Activated CD4-positive, alpha-beta memory T cell treated with anti-CD3 and anti-CD28 coated beads for 36 hours (primary cell): ENCODE data around the gene APOO. TPM values are rescaled to one million over a fixed set of nuclear protein-coding genes. Genes with fewer than 3 reads are reported as not detected.
A peak's percentile ranks its signal among the peaks of the same experiment; 100 is the strongest.

Experiments
- CTCF ChIA-PET: fragments of 350-600 bp; sonication (Branson Sonifier 250); formaldehyde crosslinking; loops from one replicate; lab custom pipeline; 2021; ENCODE audit warnings: antibody characterized with exemption, inconsistent platforms; lab: Charles Lee
- POLR2A ChIA-PET: fragments of 350-600 bp; sonication (Branson Sonifier 250); formaldehyde crosslinking; loops from one replicate; lab custom pipeline; 2021; ENCODE audit warnings: antibody characterized with exemption; lab: Charles Lee
- DNase-seq: peaks from one replicate; pipeline ENCODE4 v3.0.0-alpha.2; 2020
- H3K27ac Mint-ChIP-seq: one replicate; pipeline ENCODE4 v1.8.0; 2021; ENCODE audit warnings: mixed read lengths
- H3K27me3 Mint-ChIP-seq: one replicate; pipeline ENCODE4 v1.8.0; 2021; ENCODE audit warnings: mixed read lengths
- H3K36me3 Mint-ChIP-seq: one replicate; pipeline ENCODE4 v1.8.0; 2021; ENCODE audit warnings: mixed read lengths
- H3K4me1 Mint-ChIP-seq: one replicate; pipeline ENCODE4 v1.8.0; 2021; ENCODE audit warnings: low read depth, mixed read lengths
- H3K4me3 Mint-ChIP-seq: one replicate; pipeline ENCODE4 v1.8.0; 2021; ENCODE audit warnings: mild to moderate bottlenecking, mixed read lengths
- H3K9me3 Mint-ChIP-seq: one replicate; pipeline ENCODE4 v1.8.0; 2021; ENCODE audit warnings: mixed read lengths
- intact Hi-C: fragments of 100-400 bp; cut with micrococcal nuclease; formaldehyde crosslinking; loops from one replicate; pipeline ENCODE4 v1.15.1; 2023
- total RNA-seq, 2 experiments: library from RNA; stranded (reverse); gene quantifications; one replicate each; pipeline ENCODE4 v1.2.3, GENCODE V29; 2021

Gene APOO
- total RNA-seq, 2 experiments from 2014 or later = 32.8 to 35.0 TPM

DNA sequence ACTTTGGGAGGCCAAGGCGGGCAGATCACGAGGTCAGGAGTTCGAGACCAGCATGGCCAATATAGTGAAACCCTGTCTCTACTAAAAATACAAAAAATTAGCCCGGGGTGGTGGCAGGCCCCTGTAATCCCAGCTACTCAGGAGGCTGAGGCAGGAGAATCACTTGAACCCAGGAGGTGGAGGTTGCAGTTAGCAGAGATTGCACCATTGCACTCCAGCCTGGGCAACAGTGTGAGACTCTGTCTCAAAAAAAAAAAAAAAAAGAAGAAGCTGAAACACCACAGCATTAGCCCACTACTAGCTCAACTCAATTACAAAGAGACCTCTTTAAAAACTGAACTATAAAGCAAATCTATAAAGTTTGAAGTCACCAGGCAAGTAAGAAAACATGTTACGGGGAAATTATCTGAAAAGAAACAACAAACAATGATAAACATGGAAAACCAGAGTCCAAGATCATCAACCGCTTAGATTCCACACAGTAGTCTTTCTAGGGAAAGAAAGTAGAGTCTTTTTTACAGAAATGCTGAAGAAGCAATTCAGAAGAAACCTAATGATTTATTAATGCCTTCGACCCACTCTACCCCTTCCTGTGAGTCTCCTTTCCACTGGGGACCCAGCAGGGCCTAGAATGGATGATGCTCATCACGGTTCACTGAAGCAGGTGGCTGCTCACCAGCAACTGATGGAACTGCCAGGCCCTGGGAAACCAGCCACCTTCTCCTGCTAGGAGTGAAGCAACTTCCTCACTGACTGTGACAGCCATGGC lies 118.2 kb downstream of the APOO start:
- Mint-ChIP-seq H3K9me3 (no peaks in the 10 kb centered on the region), H3K27ac (no peak overlapping the region), H3K36me3 (peaks cover 17% of the 10 kb centered on the region), H3K4me3 (no peak overlapping the region), H3K4me1 (peaks cover 12% of the 10 kb centered on the region), H3K27me3 (no peaks in the 10 kb centered on the region)
- ChIA-PET POLR2A (no interaction called here), CTCF (interaction anchor here (0.7 to 1.7 kb wide), 2 partner anchors 95 to 112 kb away, joined by 4 to 7 read pairs; no protein-coding TSS in a partner anchor)
- DNase-seq = no peak
- intact Hi-C loops = no loop called here

DNA sequence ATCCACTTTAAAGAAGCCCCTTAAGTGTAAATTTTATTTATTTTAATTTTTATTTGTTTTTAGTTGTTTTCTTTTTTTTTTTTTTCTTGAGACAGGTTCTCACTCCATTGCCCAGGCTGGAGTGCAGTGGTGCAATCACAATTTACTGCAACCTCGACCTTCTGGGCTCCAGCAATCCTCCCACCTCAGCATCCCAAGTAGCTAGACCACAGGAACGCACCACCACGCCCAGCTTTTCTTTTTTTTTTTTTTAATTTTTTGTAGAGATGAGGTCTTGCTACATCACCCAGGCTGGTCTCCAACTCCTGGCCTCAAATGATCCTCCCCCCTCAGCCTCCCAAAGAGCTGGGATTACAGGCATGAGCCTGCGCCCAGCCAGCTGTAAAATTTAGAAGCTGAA lies 118.8 kb downstream of the APOO start:
- Mint-ChIP-seq H3K36me3 (peaks cover 23% of the 10 kb centered on the region), H3K9me3 (no peaks in the 10 kb centered on the region), H3K4me3 (no peak overlapping the region), H3K4me1 (peaks cover 17% of the 10 kb centered on the region), H3K27ac (no peak overlapping the region), H3K27me3 (no peaks in the 10 kb centered on the region)
- POLR2A ChIA-PET = no interaction called here
- no peak for DNase-seq
- CTCF ChIA-PET = interaction anchor here (0.7 to 1.7 kb wide), 2 partner anchors 94 to 113 kb away, joined by 4 to 7 read pairs; no protein-coding TSS in a partner anchor
- intact Hi-C loops = no loop called here

- ChIA-PET CTCF (interaction anchor here (1.7 kb wide), 1 partner anchor 113 kb away, joined by 7 read pairs; no protein-coding TSS in a partner anchor), POLR2A (no interaction called here)
- H3K4me3 Mint-ChIP-seq = no peak overlapping the region
- no peak overlapping the region for H3K27ac Mint-ChIP-seq
- intact Hi-C loops = no loop called here
- H3K4me1 Mint-ChIP-seq = peaks cover 17% of the 10 kb centered on the region
- H3K36me3 Mint-ChIP-seq = peaks cover 27% of the 10 kb centered on the region
- no peak for DNase-seq
- H3K27me3 Mint-ChIP-seq = no peaks in the 10 kb centered on the region
- H3K9me3 Mint-ChIP-seq = no peaks in the 10 kb centered on the region
Measured at GRCh38 chrX:23788521-23788920, 119.2 kb downstream of the APOO start.

DNA sequence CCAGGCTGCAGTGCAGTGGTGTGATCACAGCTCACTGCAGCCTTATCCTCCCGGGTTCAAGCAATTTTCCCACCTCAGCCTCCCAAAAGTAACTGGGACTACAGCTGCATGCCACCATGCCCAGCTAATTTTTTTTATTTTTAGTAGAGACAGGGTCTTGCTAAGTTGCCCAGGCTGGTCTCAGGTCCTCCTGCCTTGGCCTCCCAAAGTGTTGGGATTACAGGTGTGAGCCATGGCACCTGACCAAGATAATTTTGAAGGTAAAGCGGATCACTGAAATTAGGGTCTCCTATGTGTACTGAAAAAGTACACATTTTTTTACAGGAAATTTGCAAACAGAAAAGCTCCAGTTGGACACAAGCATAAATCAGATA lies 120.0 kb downstream of the APOO start:
- intact Hi-C loops = no loop called here
- no peaks in the 10 kb centered on the region for H3K27me3 Mint-ChIP-seq
- H3K27ac Mint-ChIP-seq = no peak overlapping the region
- no peak overlapping the region for H3K4me3 Mint-ChIP-seq
- ChIA-PET POLR2A (no interaction called here), CTCF (interaction anchor here (1.7 kb wide), 1 partner anchor 114 kb away, joined by 7 read pairs; no protein-coding TSS in a partner anchor)
- DNase-seq = no peak
- H3K36me3 Mint-ChIP-seq = peaks cover 27% of the 10 kb centered on the region
- H3K9me3 Mint-ChIP-seq = no peaks in the 10 kb centered on the region
- H3K4me1 Mint-ChIP-seq = peaks cover 17% of the 10 kb centered on the region

DNA sequence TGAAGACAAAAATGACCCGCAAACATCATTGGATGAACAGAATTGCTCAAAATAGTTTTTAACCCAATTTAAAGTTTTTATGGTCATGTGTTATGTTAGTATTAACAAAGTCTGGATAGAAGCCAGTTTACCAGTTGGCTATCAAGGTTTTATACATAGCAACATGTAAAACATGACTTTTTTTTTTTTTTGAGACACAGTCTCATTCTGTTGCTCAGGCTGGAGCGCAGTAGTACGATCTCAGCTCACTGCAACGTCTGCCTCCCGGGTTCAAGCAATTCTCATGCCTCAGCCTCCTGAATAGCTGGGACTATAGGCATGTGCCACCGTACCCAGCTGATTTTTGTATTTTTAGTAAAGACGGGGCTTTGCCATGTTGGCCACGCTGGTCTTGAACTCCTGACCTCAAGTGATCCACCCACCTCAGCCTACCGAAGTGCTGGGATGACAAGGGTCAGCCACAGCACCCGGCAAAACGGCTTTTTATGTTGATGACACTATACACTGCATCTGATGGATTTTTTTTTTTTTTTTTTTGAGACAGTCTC lies 121.4 kb downstream of the APOO start:
- Mint-ChIP-seq H3K27ac (no peak overlapping the region), H3K4me3 (no peak overlapping the region), H3K9me3 (no peaks in the 10 kb centered on the region), H3K4me1 (peaks cover 26% of the 10 kb centered on the region), H3K36me3 (peaks cover 27% of the 10 kb centered on the region), H3K27me3 (no peaks in the 10 kb centered on the region)
- intact Hi-C loops = no loop called here
- DNase-seq = no peak
- ChIA-PET CTCF (interaction anchor here (0.6 to 0.7 kb wide), 2 partner anchors 48 to 127 kb away, joined by 3 to 5 read pairs; no protein-coding TSS in a partner anchor), POLR2A (no interaction called here)

GRCh38 chrX:23785580-23785979 lies 122.2 kb downstream of the APOO start:
- Mint-ChIP-seq H3K36me3 (peaks cover 27% of the 10 kb centered on the region), H3K9me3 (no peaks in the 10 kb centered on the region), H3K4me1 (peaks cover 28% of the 10 kb centered on the region), H3K27me3 (no peaks in the 10 kb centered on the region), H3K4me3 (peak overlapping the region; percentile 94), H3K27ac (peak overlapping the region; percentile 96)
- ChIA-PET POLR2A (interaction anchor here (0.5 kb wide), 1 partner anchor 12 kb away, joined by 3 read pairs; no protein-coding TSS in a partner anchor), CTCF (no interaction called here)
- intact Hi-C loops = no loop called here
- no peak for DNase-seq

GRCh38 chrX:23784470-23785331 lies 123.0 kb downstream of the APOO start:
- ChIA-PET POLR2A (interaction anchor here (0.5 to 2.1 kb wide), 4 partner anchors 11 to 234 kb away, joined by 3 to 8 read pairs (median 3); no protein-coding TSS in a partner anchor), CTCF (interaction anchor here (2.0 to 4.6 kb wide), 3 partner anchors 12 to 269 kb away, joined by 6 to 49 read pairs (median 10); no protein-coding TSS in a partner anchor)

GRCh38 chrX:23783589-23784469 lies 123.9 kb downstream of the APOO start:
- ChIA-PET CTCF (interaction anchor here (0.8 to 4.6 kb wide), 6 partner anchors 11 to 270 kb away, joined by 3 to 49 read pairs (median 6); partner anchors contain the start of gene ACOT9), POLR2A (interaction anchor here (0.7 to 2.1 kb wide), 8 partner anchors 11 to 235 kb away, joined by 3 to 8 read pairs (median 6); partner anchors contain the start of genes ACOT9, APOO, CXorf58 and PRDX4)
- peak overlapping the region; percentile 94 for H3K4me3 Mint-ChIP-seq
- DNase-seq = no peak
- H3K27ac Mint-ChIP-seq = peak overlapping the region; percentile 96
- H3K9me3 Mint-ChIP-seq = no peaks in the 10 kb centered on the region
- H3K27me3 Mint-ChIP-seq = no peaks in the 10 kb centered on the region
- intact Hi-C loops = loop anchor here (1.0 to 5.0 kb wide), 6 partner anchors 52 to 368 kb away; partner anchors contain the start of genes APOO and KLHL15
- peaks cover 28% of the 10 kb centered on the region for H3K4me1 Mint-ChIP-seq
- H3K36me3 Mint-ChIP-seq = peaks cover 27% of the 10 kb centered on the region

More at GRCh38 chrX:23784470-23785331, 123.0 kb downstream of the APOO start:
- Mint-ChIP-seq H3K4me3 (peak overlapping the region; percentile 94), H3K27ac (peak overlapping the region; percentile 96), H3K4me1 (peaks cover 28% of the 10 kb centered on the region), H3K9me3 (no peaks in the 10 kb centered on the region), H3K36me3 (peaks cover 27% of the 10 kb centered on the region), H3K27me3 (no peaks in the 10 kb centered on the region)
- DNase-seq = no peak
- intact Hi-C loops = loop anchor here (5.0 kb wide), 2 partner anchors 243 to 368 kb away; partner anchors contain the start of gene KLHL15
